RCC 7860 (cell line): Measurements from ENCODE around the gene DHX32.
"Not testable (repeated sequence)": the region's sequence is repeated elsewhere in the genome, so short reads cannot be mapped to it uniquely, and the experiment has no call there.

ENCODE experiments used
- DNase-seq: peaks from one replicate; pipeline ENCODE4 v3.0.0-alpha.2; 2015; ENCODE audit warnings: low spot score
- FAIRE-seq: peaks from 2 replicates; lab custom pipeline; 2012; peaks lifted over from hg19 to GRCh38; lab: Jason Lieb, UNC

The DHX32 gene

DNA sequence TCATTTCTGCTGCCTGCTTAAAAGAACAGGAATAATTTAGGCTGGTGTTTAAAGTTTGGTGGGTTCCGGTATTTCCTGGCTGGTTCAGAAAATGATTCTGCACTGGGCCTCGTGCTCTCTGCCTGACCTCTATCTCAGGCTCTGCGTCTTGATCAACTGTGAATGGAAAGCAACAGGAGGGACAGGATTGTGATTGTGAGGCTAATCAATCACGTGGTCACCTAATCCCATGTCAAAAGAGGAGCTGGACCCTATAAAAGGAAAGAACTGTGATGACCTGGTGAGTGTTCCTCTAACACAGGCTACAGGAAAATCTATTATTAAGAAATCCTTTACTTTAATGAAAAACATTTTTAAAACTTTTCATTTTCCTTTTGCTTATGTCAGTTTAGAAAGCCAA lies at the start of gene DHX32:
DHX32 (minus strand) TSS at position 101 of the 400 bp plus-strand sequence. CDS start 468 bp downstream, outside the sequence.
- no peak for DNase-seq
- FAIRE-seq, result no peak

DNA sequence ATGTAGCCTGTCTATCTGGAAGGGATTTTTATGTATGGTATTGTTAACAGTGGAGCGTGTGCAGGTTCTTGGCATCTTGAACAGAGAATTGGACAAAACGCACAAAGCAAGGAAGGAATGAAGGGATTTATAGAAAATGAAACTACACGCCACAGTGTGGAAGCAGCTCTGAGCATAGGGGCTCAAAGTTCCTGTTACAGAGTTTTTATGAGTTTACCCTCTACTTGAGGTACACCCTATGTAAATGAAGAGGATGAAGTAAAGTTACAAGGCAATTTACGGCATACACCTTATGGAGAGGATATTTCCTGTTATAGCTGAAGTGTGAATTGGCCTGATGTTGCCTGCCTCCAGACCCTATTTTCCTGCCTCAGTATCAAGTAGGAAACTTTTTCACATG lies 48.5 kb upstream of the DHX32 start:
- DNase-seq (no peak), FAIRE-seq (no peak)

GRCh38 chr10:125928928-125929585 lies 48.0 kb upstream of the DHX32 start:
- FAIRE-seq (no peak), DNase-seq (no peak)

DNA sequence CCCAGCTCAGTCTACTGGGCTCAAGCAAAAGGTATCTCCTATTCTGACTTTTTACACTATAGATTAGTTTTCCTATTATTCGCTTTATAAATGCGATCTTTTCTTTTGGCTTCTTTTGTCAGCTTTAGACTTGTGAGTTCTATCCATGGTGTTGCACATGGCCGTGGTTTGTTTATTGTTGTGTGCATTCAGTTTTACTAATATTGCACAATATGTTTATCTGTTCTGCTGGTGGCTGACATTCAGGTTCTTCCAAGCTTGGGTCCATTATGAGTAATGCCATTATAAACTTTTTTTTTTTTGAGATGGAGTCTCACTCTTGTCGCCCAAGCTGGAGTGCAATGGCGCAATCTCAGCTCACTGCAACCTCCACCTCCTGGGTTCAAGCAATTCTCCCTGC lies 46.2 kb upstream of the DHX32 start:
- DNase-seq, FAIRE-seq: not testable (repeated sequence)

- no peak for FAIRE-seq
- DNase-seq, result no peak
Observed at GRCh38 chr10:125926247-125926646, 45.2 kb upstream of the DHX32 start.

- no peak for FAIRE-seq
Observed at GRCh38 chr10:125925262-125925834, 44.3 kb upstream of the DHX32 start.

GRCh38 chr10:125921643-125922306 lies 40.7 kb upstream of the DHX32 start:
- not testable (repeated sequence) for FAIRE-seq, DNase-seq

More at GRCh38 chr10:125925262-125925834, 44.3 kb upstream of the DHX32 start:
- DNase-seq, result no peak

GRCh38 chr10:125917704-125918361 lies 36.7 kb upstream of the DHX32 start:
- not testable (repeated sequence) for DNase-seq, FAIRE-seq

DNA sequence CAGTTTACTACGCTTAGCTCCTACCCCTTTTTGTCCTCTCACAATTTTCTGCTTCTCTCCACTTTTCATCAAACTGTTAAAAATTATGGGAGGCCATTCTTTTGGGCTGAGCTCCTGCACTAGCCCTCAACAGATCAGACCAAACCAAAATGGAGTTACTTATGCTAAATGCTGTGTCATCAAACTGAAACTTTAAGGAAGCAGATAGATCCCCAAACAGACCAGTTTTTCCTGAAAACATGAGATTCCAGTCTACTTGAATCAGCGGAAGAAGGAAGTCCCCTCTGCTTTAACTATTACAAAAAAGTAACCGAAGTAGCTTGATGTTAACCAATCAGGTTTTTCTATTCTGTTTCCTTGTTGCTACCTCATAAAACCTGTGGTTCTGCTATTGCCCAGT lies 35.9 kb upstream of the DHX32 start:
- DNase-seq (no peak), FAIRE-seq (no peak)

- FAIRE-seq, DNase-seq: not testable (repeated sequence)
Observed at GRCh38 chr10:125913277-125913676, 32.2 kb upstream of the DHX32 start.

DNA sequence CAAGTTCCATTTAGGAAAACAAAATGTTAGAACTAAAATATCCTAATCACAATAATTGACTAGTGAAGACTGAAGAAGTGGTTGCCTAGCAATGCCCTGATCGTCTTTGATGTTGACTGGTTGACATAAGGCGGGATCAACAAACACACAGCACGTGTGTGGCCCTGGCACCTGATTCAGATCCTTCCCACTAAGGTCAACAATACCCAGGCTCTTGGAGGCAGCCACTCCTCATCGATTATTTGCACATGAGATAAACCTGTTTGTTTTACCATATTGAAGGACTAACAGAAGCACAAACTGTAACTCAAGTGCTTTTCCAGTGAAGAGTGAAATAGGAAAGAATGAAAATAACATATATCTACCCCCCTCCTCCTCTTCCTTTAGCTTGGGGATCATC lies 30.9 kb upstream of the DHX32 start:
- no peak for FAIRE-seq

DNA sequence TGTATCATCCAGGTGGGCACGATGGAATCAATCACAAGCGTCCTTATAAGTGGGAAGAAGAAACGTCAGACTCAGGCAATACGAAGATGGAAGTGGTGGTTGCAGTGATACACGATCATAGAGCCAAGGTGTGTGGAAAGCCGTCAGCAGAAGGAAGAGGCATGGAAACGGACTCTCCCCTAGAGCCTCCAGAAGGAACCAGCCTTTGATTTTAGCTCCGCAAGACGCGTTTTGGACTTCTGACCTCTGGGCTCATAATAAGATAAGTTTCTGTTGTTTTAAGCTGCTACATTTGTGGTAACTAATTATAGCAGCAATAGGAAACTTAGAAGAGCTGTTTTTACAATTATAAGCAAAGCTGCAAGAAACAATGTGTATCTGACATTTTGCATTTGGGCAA lies 30.1 kb upstream of the DHX32 start:
- FAIRE-seq, result no peak
- no peak for DNase-seq

More for the DNA sequence above, 30.9 kb upstream of the DHX32 start:
- DNase-seq, result no peak

DNA sequence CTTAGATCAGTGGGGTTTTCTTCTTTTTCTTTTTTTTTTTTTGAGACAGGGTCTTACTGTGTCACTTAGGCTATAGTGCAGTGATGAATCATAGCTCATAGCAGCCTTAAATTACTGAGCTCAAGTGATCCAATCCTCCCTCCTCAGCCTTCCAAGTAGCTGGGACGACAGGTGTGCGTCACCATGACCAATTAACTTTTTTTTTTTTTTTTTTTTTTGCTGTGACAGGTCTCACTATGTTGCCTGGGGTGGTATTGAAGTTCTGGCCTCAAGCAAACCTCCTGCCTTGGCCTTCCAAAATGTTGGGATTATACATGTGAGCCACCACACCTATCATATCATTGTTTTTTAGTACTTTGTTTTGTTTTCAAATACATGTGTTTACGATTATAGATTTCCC lies 28.4 kb upstream of the DHX32 start:
- not testable (repeated sequence) for FAIRE-seq, DNase-seq

GRCh38 chr10:125908813-125909212 lies 27.7 kb upstream of the DHX32 start:
- not testable (repeated sequence) for DNase-seq, FAIRE-seq

GRCh38 chr10:125907598-125907997 lies 26.5 kb upstream of the DHX32 start:
- DNase-seq, FAIRE-seq: not testable (repeated sequence)

- not testable (repeated sequence) for FAIRE-seq, DNase-seq
Observed at GRCh38 chr10:125905069-125905994, 24.2 kb upstream of the DHX32 start.

GRCh38 chr10:125903135-125903640 lies 22.1 kb upstream of the DHX32 start:
- DNase-seq, result peak; percentile 16
- FAIRE-seq, result not testable (repeated sequence)

DNA sequence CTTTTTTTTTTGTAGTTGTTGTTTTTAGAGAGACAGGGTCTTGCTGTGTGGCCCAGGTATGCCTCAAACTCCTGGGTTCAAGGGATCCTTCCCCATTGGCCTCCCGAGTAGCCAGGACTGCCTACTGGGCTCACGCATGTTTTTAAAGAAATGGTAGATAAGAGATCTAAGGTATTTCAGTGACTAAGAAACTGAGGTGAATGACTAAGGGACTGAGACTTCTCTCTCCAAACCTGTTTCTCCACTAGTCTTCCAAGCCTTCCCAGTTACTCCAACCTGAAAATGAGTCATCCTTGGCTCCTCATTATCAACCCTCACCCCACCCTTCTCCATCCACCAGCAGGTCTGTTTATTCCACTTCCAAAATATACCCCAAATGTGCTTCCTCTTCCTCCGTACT lies 19.9 kb upstream of the DHX32 start:
- peak; percentile 80 for DNase-seq
- FAIRE-seq, result peak; percentile 42

DNA sequence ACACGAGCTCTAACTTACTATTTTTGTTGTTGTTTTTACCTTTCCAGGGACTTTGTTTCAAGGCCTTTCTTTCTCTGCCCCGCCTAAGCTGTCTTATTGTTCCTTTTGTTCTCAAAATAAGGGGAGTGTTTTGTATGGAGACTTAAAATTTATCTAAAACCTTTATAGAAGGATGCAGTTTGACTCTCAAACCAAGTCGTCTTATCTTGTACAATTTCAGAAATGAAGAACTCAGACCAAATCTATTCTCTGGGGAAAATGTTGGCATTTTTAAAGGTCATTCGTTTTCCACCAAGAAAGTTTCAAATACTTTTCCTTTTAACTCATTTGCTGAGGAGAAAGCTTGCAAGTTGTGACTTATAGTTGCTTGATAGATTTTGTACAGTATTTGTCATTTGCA lies 16.2 kb upstream of the DHX32 start:
- not testable (repeated sequence) for DNase-seq, FAIRE-seq
